ENCODE results near the gene TBC1D1. TPM values are rescaled to one million over a fixed set of nuclear protein-coding genes. Genes with fewer than 3 reads are reported as not detected.

Gene TBC1D1
- polyA plus RNA-seq, 1 donor (not counting 4 experiments of a cell fraction or from before 2014, with no cell fraction given): 32.5 TPM

DNA sequence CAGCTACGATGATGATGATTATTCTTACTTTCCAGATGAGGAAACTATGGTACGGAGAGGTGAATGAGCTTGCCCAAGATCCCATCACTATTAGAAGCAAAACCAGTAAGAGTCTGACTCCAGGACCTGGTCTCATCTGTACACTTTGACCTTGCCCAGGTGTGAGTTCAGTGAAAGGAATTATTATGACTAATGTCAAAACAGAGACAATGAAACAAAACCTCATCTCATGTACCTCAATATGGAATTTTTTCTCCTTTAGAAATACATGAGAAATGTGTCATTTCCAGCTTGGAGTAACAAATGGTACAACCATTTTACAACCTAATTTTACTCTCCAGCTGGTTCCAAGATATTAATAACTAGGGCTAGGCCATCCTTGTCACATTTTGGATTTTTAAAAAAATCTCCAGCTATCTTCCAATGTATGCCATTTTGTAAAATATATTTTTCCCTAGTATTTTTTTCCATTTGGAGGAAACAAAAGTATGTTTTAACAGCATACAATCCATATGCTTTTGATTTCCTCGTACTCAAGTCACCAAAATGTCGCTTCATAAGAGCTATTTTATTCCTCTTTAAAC lies 283.1 kb downstream of the TBC1D1 start:
- Histone ChIP-seq H2AFZ (ENCODE audit: control insufficient read depth, low read length) (no peak overlapping the region), H4K20me1 (ENCODE audit: control insufficient read depth, extremely low read depth, insufficient read depth, low read length) (no peaks in the 10 kb centered on the region), H3K9ac (ENCODE audit: control insufficient read depth, extremely low read depth, insufficient read depth, low read length) (no peak overlapping the region), H3K27me3 (ENCODE audit: control insufficient read depth, extremely low read depth, insufficient read depth, low read length) (no peaks in the 10 kb centered on the region), H3K79me2 (ENCODE audit: control insufficient read depth, insufficient read depth, low read length) (no peaks in the 10 kb centered on the region), H3K36me3 (ENCODE audit: control insufficient read depth in 2 of 2, extremely low read depth in 1 of 2, insufficient read depth in 2 of 2, low read length in 2 of 2) (no peaks in the 10 kb centered on the region), H3K4me1 (ENCODE audit: control insufficient read depth, extremely low read depth, insufficient read depth, low read length) (peaks cover 54% of the 10 kb centered on the region), H3K27ac (ENCODE audit: control insufficient read depth, insufficient read depth, low read length) (peak overlapping the region; percentile 65), H3K4me2 (ENCODE audit: control insufficient read depth, extremely low read depth, insufficient read depth, low read depth, low read length) (peak overlapping the region; percentile 35), H3K9me3 (ENCODE audit: control insufficient read depth, low read depth, low read length) (no peaks in the 10 kb centered on the region), H3K9me1 (ENCODE audit: control insufficient read depth, extremely low read depth, insufficient read depth, low read length) (no peaks in the 10 kb centered on the region), H3K4me3 (ENCODE audit: control insufficient read depth in 2 of 3, extremely low read depth in 1 of 3, insufficient read depth in 2 of 3, low read depth in 1 of 3, low read length in 3 of 3) (peak overlapping the region in 1 of 3 experiments; percentile 13)
- no peak for TF ChIP-seq EZH2 (IDR thresholded peaks at IDR 0.05; ENCODE audit: low read length)
- TF ChIP-seq, protein P1, sequence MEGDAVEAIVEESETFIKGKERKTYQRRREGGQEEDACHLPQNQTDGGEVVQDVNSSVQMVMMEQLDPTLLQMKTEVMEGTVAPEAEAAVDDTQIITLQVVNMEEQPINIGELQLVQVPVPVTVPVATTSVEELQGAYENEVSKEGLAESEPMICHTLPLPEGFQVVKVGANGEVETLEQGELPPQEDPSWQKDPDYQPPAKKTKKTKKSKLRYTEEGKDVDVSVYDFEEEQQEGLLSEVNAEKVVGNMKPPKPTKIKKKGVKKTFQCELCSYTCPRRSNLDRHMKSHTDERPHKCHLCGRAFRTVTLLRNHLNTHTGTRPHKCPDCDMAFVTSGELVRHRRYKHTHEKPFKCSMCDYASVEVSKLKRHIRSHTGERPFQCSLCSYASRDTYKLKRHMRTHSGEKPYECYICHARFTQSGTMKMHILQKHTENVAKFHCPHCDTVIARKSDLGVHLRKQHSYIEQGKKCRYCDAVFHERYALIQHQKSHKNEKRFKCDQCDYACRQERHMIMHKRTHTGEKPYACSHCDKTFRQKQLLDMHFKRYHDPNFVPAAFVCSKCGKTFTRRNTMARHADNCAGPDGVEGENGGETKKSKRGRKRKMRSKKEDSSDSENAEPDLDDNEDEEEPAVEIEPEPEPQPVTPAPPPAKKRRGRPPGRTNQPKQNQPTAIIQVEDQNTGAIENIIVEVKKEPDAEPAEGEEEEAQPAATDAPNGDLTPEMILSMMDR (optimal IDR thresholded peaks at IDR 0.05 in 1 of 3, IDR thresholded peaks at IDR 0.05 in 1 of 3, conservative IDR thresholded peaks at IDR 0.05 in 1 of 3; ENCODE audit: extremely low read depth in 1 of 3, insufficient read depth in 2 of 3, low read length in 3 of 3): no peak
- DNase-seq (ENCODE audit: low read depth, low spot score) (no peak), FAIRE-seq (peak; percentile 83)
- dilution Hi-C loops (cut with MboI; ENCODE audit: extremely low pct_ligation_motif_present, low sequenced_read_pairs): no loop called here

DNA sequence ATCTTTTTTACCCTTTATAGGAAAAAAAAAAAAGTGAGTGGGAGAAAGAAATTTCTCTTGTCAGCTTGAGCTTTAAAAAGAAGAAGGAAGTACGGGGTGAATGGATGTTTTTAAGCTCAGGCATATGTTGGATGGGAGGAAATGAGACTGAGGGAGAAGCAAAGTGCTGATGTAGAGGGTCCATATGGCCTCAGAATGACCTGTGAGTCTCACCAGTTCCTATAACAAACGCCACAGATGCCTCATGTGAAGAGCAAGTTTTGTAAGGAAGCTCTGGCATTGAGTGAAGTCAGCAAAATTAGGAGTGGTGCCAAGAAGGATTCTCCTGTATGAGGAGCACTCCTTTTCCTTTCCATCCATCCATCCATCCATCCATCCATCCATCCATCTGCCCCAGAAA lies 283.9 kb downstream of the TBC1D1 start:
- no peaks in the 10 kb centered on the region for H3K9me3 ChIP-seq (ENCODE audit: control insufficient read depth, low read depth, low read length)
- peaks cover 48% of the 10 kb centered on the region for H3K4me1 ChIP-seq (ENCODE audit: control insufficient read depth, extremely low read depth, insufficient read depth, low read length)
- H3K79me2 ChIP-seq (ENCODE audit: control insufficient read depth, insufficient read depth, low read length): no peaks in the 10 kb centered on the region
- TF ChIP-seq EZH2 (IDR thresholded peaks at IDR 0.05; ENCODE audit: low read length): no peak
- TF ChIP-seq, protein P1 (optimal IDR thresholded peaks at IDR 0.05 in 1 of 3, IDR thresholded peaks at IDR 0.05 in 1 of 3, conservative IDR thresholded peaks at IDR 0.05 in 1 of 3; ENCODE audit: extremely low read depth in 1 of 3, insufficient read depth in 2 of 3, low read length in 3 of 3): no peak
- H3K9ac ChIP-seq (ENCODE audit: control insufficient read depth, extremely low read depth, insufficient read depth, low read length): peak overlapping the region; percentile 16
- H4K20me1 ChIP-seq (ENCODE audit: control insufficient read depth, extremely low read depth, insufficient read depth, low read length): no peaks in the 10 kb centered on the region
- H3K27me3 ChIP-seq (ENCODE audit: control insufficient read depth, extremely low read depth, insufficient read depth, low read length): no peaks in the 10 kb centered on the region
- no peak overlapping the region for H3K4me3 ChIP-seq (ENCODE audit: control insufficient read depth in 2 of 3, extremely low read depth in 1 of 3, insufficient read depth in 2 of 3, low read depth in 1 of 3, low read length in 3 of 3)
- dilution Hi-C loops (cut with MboI; ENCODE audit: extremely low pct_ligation_motif_present, low sequenced_read_pairs): no loop called here
- H3K36me3 ChIP-seq (ENCODE audit: control insufficient read depth in 2 of 2, extremely low read depth in 1 of 2, insufficient read depth in 2 of 2, low read length in 2 of 2): no peaks in the 10 kb centered on the region
- DNase-seq (ENCODE audit: low read depth, low spot score): no peak
- H2AFZ ChIP-seq (ENCODE audit: control insufficient read depth, low read length): peak overlapping the region; percentile 79
- H3K27ac ChIP-seq (ENCODE audit: control insufficient read depth, insufficient read depth, low read length): peak overlapping the region; percentile 65
- peak overlapping the region; percentile 16 for H3K4me2 ChIP-seq (ENCODE audit: control insufficient read depth, extremely low read depth, insufficient read depth, low read depth, low read length)
- no peak for FAIRE-seq
- no peaks in the 10 kb centered on the region for H3K9me1 ChIP-seq (ENCODE audit: control insufficient read depth, extremely low read depth, insufficient read depth, low read length)

All from keratinocyte (primary cell).